GM21515 (cell line): ENCODE data around the gene RRP12.
"Not testable (repeated sequence)": the region's sequence is repeated elsewhere in the genome, so short reads cannot be mapped to it uniquely, and the experiment has no call there.

Experiments
- ATAC-seq: cut with Tn5 transposase; IDR thresholded peaks from one replicate; pipeline ENCODE4 v1.9.1; 2021; ENCODE audit not compliant: unreplicated experiment

RRP12 gene

GRCh38 chr10:97400665-97401454, at the start of gene RRP12:
TSS of gene RRP12 (minus strand) at chr10:97401340. CDS start at chr10:97401231, 109 bp downstream.
- ATAC-seq: peak; percentile 94

DNA sequence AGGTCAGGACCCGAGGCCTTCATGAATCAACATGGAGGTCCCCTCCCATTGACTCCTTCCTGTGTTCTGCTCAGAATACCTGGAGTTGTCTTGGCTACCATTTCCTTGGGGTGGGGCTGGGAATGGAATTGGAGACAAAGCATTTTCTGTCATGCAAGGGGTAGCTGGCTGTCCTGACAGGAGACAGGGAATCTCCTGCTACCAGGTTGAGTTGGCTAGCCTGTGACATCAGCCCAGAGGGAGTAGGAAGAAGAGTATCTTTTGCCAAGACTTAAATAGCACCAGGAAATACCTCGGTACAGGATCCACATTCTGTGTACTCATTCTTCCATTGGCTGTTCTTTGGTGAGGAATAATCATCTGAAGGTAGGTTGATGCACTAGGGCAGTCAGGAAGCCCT, 49.7 kb upstream of the RRP12 start:
- no peak for ATAC-seq

DNA sequence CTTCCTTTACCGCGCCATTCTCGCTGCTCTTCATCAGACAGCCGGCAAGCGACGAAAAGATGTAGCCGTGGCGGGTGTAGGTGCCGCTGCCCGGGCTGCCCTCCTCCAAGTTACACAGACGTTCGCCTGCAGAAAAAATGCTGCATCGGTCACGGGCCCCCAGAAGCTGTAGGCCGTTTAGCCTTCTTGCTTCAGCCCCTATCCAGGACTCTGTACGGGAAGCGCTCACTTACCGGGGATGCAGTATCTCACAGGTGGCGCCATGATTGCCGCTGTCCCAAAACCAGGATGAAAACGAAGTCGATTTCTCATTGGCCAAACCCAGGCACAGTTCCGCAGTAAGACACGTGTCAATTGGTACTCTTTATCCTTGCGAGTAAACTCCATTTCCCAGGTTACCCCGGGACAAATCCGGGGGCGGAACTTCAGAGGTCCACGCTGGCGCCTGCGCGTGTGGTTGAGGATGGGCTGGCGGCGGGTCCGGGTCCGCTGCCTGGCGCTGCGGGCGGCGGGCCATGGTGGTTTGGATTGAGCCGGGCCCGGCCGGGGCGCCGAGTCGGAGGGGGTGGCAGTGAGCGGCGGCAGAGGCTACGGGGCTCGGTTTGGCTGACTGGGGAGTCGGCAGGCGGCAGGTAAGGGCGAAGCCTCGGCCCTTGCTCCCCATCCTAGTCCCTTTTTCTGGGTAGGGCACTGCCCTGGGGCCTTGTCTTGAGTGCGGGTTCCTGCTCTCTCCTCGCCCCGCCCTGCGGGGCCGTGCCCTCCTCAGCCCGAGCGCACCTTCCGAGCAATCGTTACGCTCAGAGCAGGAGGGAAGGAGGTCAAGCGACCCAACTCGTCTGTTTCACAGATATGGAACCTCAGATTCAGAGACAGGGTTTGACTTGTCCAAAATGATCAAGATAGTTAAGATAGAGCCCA, 44.8 kb upstream of the RRP12 start, which contains the start of the genes EXOSC1 and ZDHHC16:
Gene EXOSC1 (minus strand): TSS at position 285 of the 918 bp plus-strand sequence. CDS start 21 bp downstream, at position 264.
Gene ZDHHC16 (plus strand): TSS at position 454 of the 918 bp plus-strand sequence. CDS start 5,501 bp downstream, outside the sequence.
- ATAC-seq: peak; percentile 98

GRCh38 chr10:97445357-97445721, 44.2 kb upstream of the RRP12 start:
- ATAC-seq: no peak

DNA sequence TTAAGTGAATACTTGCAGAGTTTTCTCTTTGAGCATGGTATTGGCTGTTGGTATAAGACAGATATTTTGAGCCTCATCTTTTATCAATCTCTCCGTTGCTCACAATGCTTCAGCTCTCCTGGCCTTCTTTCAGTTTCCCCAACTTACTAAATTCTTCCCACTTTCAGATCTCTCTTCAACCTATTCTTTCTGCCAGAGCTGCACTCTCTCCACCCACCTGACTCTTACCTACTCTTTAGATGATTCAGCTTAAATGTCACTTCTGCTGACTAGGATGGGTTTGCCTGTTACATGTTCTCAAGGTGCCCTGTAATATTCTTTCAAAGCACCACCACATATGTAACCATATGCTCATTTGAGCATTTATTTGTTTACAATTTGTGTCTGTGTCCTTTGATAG, 43.1 kb upstream of the RRP12 start:
- no peak for ATAC-seq

DNA sequence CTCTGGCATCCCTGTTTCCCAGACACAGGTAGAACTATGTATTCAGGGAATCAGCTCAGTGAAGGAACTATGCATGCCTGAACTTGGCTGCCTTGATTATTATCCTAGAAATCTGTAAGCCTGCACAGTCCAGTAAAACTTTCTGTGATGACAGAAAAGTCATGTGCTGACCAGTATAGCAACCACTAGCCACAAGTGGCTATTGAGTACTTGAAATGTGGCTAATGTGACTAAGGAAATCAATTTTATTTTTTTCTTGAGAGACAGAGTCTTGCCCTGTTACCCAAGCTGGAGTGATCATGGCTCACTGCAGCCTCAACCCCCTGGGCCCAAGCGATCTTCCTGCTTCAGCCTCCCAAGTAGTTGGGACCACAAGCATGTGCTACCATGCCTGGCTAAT, 41.1 kb upstream of the RRP12 start:
- ATAC-seq: no peak

DNA sequence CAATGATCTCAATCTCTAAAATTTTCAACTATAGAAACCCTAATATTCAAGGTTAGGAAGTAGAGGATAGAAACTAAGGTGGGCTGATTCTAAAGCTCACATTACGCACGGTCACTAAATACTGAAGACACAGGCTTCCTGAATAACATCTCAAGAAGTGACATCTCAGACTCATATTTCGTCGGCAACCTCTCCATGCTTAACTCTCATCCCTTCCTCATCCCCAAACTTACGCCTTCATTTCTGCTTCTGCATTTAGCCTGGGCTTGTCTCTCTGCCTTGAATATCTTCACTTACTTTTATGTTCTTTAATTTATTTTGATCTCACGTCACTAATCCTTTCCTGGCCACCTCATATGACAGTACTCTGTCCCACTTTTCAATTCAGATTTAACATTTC, 34.1 kb upstream of the RRP12 start:
- ATAC-seq: no peak

GRCh38 chr10:97434557-97434956, 33.4 kb upstream of the RRP12 start:
- no peak for ATAC-seq

DNA sequence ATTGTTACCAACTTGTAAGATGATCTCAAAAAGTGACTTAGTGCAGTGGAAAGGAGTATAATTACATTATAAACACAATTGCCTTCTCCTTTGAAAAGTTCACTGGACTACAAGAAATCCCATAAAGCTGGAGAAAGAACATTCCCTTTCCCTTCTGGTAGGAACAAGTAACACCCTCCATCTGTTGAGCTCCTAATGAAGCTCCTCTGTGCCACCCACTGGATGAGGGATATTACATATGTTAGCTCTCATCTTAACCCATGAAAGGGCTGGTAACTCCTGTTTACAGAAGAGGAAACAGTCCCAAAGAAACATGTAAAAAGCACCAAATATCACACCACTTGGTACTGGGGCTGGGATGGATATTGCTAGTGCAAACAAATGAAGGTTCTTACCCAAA, 32.9 kb upstream of the RRP12 start:
- ATAC-seq: no peak

DNA sequence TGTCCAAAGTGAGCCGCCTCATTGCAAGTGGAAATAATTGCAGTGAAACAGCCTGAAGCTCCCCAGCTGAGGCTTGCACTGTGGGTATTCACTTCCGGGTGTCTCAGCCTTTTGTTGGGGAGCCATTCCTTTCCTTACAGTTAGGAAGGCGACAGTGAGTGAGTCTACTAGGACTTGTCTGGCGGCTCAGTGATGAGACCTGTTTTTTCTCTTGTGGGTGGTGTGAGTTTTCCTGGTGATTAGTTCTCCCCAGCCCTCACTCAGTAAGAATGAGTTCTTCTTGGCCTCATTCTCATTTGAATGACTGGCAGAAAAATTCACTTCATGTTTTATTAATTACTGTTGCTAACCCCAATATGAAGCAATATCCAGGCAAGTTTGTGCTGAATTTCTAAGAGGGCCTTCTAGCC, 27.4 kb upstream of the RRP12 start:
- ATAC-seq: no peak

DNA sequence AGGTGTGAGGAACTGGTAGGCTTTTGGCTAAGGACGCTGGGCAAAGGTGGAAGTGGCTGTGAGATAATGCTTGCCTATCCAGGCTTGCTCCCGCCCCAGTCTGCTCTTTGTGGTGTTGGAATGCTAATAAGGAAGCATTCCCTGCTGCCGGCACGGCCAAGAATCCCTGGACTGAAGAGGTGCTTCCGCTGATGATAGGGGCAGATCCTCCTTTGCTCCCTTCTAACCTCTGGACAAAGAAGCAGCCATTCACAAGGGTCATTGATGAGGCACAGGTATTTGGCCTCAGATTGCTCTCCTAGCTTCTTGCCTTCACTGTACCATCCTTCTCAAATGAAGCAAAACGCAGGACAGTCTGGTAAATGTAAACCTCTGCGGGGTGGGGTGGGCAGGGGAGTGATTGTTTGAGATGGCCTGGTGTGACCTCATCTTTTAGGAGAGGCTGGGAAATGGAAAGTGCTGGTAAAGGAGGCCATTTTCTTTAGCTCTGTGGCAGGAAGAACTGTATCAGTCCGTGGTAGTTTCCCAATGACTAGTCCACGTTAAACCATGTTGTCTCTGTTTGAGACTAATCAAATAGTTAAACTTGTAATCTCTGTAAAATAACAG, 26.5 kb upstream of the RRP12 start:
- ATAC-seq: no peak

GRCh38 chr10:97426776-97427570, 25.8 kb upstream of the RRP12 start:
- no peak for ATAC-seq

- ATAC-seq: peak; percentile 84
Measured at GRCh38 chr10:97425964-97426775, 25.0 kb upstream of the RRP12 start, which contains the start of gene PGAM1. TSS of gene PGAM1 (plus strand) at chr10:97426191. CDS start at chr10:97426308, 117 bp downstream.

DNA sequence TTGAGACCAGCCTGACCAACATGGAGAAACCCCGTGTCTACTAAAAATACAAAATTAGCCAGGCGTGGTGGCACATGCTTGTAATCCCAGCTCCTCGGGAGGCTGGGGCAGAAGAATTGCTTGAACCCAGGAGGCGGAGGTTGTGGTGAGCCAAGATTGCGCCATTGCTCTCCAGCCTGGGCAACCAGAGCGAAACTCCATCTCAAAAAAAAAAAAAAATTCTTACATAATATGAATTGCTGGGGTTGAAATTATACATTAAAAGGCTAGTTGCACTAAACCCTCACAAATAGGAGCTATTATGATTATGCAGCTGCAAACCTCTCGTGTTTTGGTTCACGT, 22.6 kb upstream of the RRP12 start:
- not testable (repeated sequence) for ATAC-seq

GRCh38 chr10:97416565-97416964, 15.4 kb upstream of the RRP12 start:
- no peak for ATAC-seq

GRCh38 chr10:97412891-97413304, 11.8 kb upstream of the RRP12 start:
- peak; percentile 52 for ATAC-seq

DNA sequence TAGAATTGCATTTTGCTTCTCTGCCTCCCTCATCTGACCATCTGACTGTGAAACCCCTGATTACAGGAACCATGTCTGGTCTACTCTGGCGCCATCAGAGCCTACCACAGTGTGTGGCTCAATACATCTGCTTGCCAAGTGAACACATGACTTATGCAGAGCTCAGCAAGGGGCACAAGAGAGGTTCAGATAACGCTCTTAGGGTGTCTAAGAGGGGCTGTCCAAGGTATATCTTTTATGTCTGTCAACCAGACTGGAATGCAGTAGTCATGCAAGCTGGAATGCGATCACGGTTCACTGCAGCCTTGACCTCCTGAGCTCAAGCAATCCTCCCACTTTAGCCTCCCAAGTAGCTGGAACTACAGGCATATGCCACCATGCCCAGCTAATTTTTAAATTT, 10.3 kb upstream of the RRP12 start:
- ATAC-seq: no peak

DNA sequence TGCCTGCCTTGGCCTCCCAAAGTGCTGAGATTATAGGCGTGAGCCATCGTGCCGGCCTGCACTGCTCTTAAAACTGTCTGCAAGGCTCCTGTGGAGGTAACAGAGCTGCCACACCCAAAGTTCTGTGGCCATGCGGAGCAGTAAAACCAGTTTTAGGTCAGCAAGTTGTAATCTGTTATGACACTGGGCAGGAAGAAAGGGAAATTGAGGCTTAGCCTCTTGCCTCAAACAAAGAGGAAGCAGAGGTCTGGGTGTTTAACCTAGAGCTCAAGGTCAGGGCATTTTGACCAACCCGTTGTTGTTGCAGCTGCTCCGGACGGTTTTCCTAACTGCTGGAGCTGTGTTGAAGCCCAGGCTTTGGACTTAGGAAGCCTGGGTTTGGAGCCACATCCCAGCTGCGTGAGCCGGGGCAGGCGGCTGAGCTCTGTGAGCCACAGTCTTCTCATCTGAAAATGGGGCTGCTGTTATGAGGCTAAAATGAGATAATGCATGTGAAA, 7.4 kb upstream of the RRP12 start:
- ATAC-seq: no peak

- ATAC-seq: no peak
Measured at GRCh38 chr10:97407952-97408248, 6.8 kb upstream of the RRP12 start.
